GM23248 (cell line): ENCODE results near the gene LINGO1.

Experiments
- EZH2 ChIP-seq: fragments of 200-600 bp; sonication (generic); IDR thresholded peaks from 2 replicates; pipeline ENCODE4 v1.6.1; 2018; ENCODE audit warnings: antibody characterized with exemption, mild to moderate bottlenecking; ENCODE audit not compliant: insufficient read depth, poor library complexity, severe bottlenecking
- EZH2phosphoT487 ChIP-seq: fragments of 200-600 bp; sonication (generic); IDR thresholded peaks from 2 replicates; pipeline ENCODE4 v1.6.1; 2018; ENCODE audit warnings: antibody characterized with exemption, moderate library complexity, mild to moderate bottlenecking, low read depth; ENCODE audit not compliant: insufficient read depth

DNA sequence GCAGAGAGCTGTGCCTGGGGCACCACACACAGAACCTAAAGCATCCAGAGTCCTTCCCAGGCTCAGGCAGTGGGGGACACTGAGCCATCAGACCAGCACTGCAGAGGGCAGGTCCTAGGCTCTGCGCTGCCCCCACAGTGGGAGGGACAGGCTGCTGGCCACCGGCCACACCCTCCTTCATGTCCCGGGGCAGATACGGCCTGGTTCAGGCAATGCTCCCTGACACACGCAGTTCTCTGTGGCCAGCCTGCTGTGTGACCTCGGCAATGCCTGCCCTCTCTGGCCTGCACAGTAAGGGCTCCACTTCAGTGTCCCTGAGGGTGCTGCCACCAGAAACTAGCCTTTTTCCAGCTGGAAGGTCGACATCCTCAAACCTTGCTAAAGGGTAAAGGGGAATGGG lies 12.4 kb downstream of the LINGO1 start:
- TF ChIP-seq EZH2 (no peak), EZH2phosphoT487 (no peak)
